Ovary (tissue), 10 donors: ENCODE measurements around the gene TLR1. TPM values are rescaled to one million over a fixed set of nuclear protein-coding genes. Genes with fewer than 3 reads are reported as not detected.

Experiments
- DNase-seq, 5 donors: peaks; one replicate each; pipeline ENCODE4 v3.0.0-alpha.2; 2019 to 2020
- H3K27ac ChIP-seq, 2 donors: fragments of 200-600 bp; one replicate each; pipeline versions ENCODE4 v1.5.1 to v1.8.0; 2019 to 2022
- H3K27me3 ChIP-seq: fragments of 200-600 bp; one replicate; pipeline ENCODE4 v1.8.0; 2022
- H3K36me3 ChIP-seq: fragments of 200-600 bp; sonication (generic); one replicate; pipeline ENCODE4 v1.5.1; 2019
- H3K4me1 ChIP-seq: one replicate; pipeline ENCODE4 v1.8.1; 2013; ENCODE audit warnings: mild to moderate bottlenecking, moderate library complexity; ENCODE audit not compliant: insufficient read depth
- H3K4me3 ChIP-seq: fragments of 200-600 bp; sonication (generic); one replicate; pipeline ENCODE4 v1.5.1; 2017
- H3K9me3 ChIP-seq, 2 donors: fragments of 200-600 bp in 1 of 2; sonication (generic) in 1 of 2; one replicate each; pipeline versions ENCODE4 v1.5.1 to v1.8.1; 2013 to 2019; ENCODE audit warnings: mild to moderate bottlenecking in 1 of 2, moderate library complexity in 1 of 2
- EP300 ChIP-seq: sonication (generic); formaldehyde crosslinking; IDR thresholded peaks from one replicate; pipeline ENCODE4 v1.6.1; 2017; ENCODE audit warnings: antibody characterized with exemption
- POLR2A ChIP-seq: fragments of 450-650 bp; IDR thresholded peaks from one replicate; pipeline ENCODE4 v1.6.1; 2017; ENCODE audit warnings: antibody characterized with exemption, mild to moderate bottlenecking, moderate library complexity
- WGBS, 3 donors: extraction: QIAGEN DNeasy Blood & Tissue Kit in 1 of 3; methylation state at CpG; one replicate each; pipeline versions ENCODE4 v1.1.5 to v1.1.7; 2013 to 2017; 5-methylcytosine and 5-hydroxymethylcytosine counted together
- intact Hi-C, 4 donors: fragments of 100-400 bp; cut with DNase I; formaldehyde crosslinking; loops; one replicate each; pipeline versions ENCODE4 v1.11.0 to v1.15.1; 2022 to 2023
- long read RNA-seq, 3 donors: library from polyadenylated mRNA in 2 of 3; unstranded in 2 of 3; transcript quantifications; one replicate each; pipeline ENCODE4 v2.0.0 and lab custom pipeline, GENCODE V29; 2021 to 2026
- polyA plus RNA-seq, 2 donors: library from polyadenylated mRNA; stranded (reverse); fragments of 200-250 nt in 1 of 2; fragments of 350-450 nt in 1 of 2; fragmentation: Illumina TruSeq in 1 of 2; extraction: RNeasy Lipid Tissue Mini Kit (QIAGEN cat#74804) in 1 of 2; gene quantifications; one replicate each; pipeline ENCODE4 v1.2.3, GENCODE V29; 2013 to 2014
- total RNA-seq, 7 donors: library from RNA; depleted of rRNA in 2 of 7; stranded (reverse); fragments of >200 nt in 2 of 7; fragmentation: NEBNext Ultra II Directional in 3 of 7; extraction: Animal tissue kit (Norgen Biotek cat#: 25700) in 3 of 7; gene quantifications; one replicate each; pipeline versions ENCODE4 v1.1.0 to v1.2.4, GENCODE V29; 2016 to 2023
- TF ChIP-seq, protein P1 (sequence below), 3 donors: fragments of 450-650 bp in 2 of 3; fragments of 200-600 bp in 1 of 3; IDR thresholded peaks; one replicate each; pipeline versions ENCODE4 v1.5.1 to v1.8.0; 2016 to 2022; ENCODE audit warnings: antibody characterized with exemption in 3 of 3, mild to moderate bottlenecking in 1 of 3
- donor health status: DM: no; HTN: no; CAD: no; lungs with moderate emphysema.
- donor health status: DM: no; HTN: no; CAD: no.
- donor health status: Bipolar disorder and iron deficiency.
- donor health status: DM: yes; HTN: yes; CAD: no.
- donor health status: DM: no; HTN: no; CAD: no.
- donor health status: DM: yes; HTN: yes; CAD: no.

TLR1 gene, protein sequence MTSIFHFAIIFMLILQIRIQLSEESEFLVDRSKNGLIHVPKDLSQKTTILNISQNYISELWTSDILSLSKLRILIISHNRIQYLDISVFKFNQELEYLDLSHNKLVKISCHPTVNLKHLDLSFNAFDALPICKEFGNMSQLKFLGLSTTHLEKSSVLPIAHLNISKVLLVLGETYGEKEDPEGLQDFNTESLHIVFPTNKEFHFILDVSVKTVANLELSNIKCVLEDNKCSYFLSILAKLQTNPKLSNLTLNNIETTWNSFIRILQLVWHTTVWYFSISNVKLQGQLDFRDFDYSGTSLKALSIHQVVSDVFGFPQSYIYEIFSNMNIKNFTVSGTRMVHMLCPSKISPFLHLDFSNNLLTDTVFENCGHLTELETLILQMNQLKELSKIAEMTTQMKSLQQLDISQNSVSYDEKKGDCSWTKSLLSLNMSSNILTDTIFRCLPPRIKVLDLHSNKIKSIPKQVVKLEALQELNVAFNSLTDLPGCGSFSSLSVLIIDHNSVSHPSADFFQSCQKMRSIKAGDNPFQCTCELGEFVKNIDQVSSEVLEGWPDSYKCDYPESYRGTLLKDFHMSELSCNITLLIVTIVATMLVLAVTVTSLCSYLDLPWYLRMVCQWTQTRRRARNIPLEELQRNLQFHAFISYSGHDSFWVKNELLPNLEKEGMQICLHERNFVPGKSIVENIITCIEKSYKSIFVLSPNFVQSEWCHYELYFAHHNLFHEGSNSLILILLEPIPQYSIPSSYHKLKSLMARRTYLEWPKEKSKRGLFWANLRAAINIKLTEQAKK
- total RNA-seq (10 to 100 TPM in 4 of 7 donors, 1 to 10 TPM in 3; 7.0 to 24.0 (median 10.1) TPM), polyA plus RNA-seq (10 to 100 TPM in 1 of 2 donors, 1 to 10 TPM in 1; 5.0 to 10.1 TPM)
- long read RNA-seq, donor 1, partial matches to known transcripts: 0 of 4 reads
- long read RNA-seq, donor 1, other reads (novel, unspliced or antisense): 4 of 4 reads
- long read RNA-seq, donor 2: 0 reads
- long read RNA-seq, donor 3, partial matches to known transcripts: 1 of 3 reads
- long read RNA-seq, donor 3, other reads (novel, unspliced or antisense): 2 of 3 reads

DNA sequence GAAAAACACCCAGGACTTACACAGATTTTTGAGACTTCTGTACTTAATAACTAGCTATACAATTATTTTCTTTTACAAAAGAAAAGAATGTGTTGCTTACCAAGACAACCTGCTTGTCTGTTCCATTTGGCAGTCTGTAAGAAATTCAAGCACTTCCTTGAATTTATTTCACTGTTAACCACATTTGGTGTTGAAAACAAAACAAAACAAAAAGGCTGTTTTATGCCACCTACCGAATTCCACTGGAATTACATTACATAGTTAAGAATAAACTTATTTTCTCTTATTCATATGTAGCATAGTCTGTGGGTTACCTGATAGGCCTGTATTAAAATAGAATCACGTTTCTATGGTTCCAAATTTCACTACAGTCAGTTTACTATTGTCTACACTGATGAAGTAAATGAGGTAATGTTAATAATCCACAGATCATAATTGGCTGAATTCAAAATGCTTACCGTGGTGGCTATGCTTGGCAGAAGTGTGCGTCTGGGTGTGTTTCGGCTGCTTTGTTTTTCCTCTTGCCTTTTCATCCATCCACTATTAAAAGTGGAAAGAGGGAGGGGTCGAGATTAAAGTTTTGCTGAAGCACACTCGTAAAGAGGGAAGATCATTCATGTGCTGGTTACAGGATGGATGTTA is at the start of gene TLR1:
TLR1 (minus strand) TSS at position 138 of the 642 bp plus-strand sequence. CDS start 5,960 bp downstream, outside the sequence.
- TF ChIP-seq POLR2A (no peak), EP300 (no peak)
- TF ChIP-seq, protein P1, sequence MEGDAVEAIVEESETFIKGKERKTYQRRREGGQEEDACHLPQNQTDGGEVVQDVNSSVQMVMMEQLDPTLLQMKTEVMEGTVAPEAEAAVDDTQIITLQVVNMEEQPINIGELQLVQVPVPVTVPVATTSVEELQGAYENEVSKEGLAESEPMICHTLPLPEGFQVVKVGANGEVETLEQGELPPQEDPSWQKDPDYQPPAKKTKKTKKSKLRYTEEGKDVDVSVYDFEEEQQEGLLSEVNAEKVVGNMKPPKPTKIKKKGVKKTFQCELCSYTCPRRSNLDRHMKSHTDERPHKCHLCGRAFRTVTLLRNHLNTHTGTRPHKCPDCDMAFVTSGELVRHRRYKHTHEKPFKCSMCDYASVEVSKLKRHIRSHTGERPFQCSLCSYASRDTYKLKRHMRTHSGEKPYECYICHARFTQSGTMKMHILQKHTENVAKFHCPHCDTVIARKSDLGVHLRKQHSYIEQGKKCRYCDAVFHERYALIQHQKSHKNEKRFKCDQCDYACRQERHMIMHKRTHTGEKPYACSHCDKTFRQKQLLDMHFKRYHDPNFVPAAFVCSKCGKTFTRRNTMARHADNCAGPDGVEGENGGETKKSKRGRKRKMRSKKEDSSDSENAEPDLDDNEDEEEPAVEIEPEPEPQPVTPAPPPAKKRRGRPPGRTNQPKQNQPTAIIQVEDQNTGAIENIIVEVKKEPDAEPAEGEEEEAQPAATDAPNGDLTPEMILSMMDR (IDR thresholded peaks at IDR 0.05): peak; percentile 29 to 61 (median 36)
- intact Hi-C loops: no loop called here

DNA sequence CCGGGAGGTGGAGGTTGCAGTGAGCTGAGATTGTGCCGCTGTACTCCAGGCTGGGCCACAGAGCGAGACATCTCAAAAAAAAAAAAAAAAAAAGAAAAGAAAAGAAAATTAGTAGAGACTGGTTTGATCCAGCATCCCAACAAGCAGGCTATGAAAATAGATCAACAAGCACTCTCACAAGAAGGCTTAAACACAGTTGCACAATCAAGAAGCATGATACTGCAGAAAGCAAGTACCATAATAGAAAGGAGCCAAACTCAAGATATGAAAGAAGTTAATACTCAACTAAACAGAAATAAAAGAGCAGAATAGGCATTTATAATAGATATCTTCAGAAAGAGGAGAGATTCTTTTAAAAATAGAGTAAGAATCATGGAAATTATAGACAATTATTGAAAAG is 41.4 kb upstream of the TLR1 start:
- Histone ChIP-seq H3K36me3 (no peaks in the 10 kb centered on the region), H3K27ac (no peak overlapping the region), H3K4me3 (no peak overlapping the region), H3K27me3 (no peaks in the 10 kb centered on the region), H3K9me3 (no peaks in the 10 kb centered on the region), H3K4me1 (no peaks in the 10 kb centered on the region)
- intact Hi-C loops: no loop called here
- no peak for DNase-seq
- 77 to 99% (median 97%) methylated on average over 3 of the region's 3 CpGs for WGBS, 3 donors
- TF ChIP-seq, protein P1 (IDR thresholded peaks at IDR 0.05): no peak
- TF ChIP-seq POLR2A (no peak), EP300 (no peak)

More for the DNA sequence above, at the start of gene TLR1:
- H3K27ac ChIP-seq: peak within 1 kb of the TSS; percentile 26 to 68
- H3K9me3 ChIP-seq: peaks cover 0 to 15% of the 10 kb centered on the region in 2 donors
- no peaks in the 10 kb centered on the region for H3K36me3 ChIP-seq
- H3K27me3 ChIP-seq: no peaks in the 10 kb centered on the region
- DNase-seq: no peak
- H3K4me3 ChIP-seq: peak within 1 kb of the TSS; percentile 37
- peaks cover 4% of the 10 kb centered on the region for H3K4me1 ChIP-seq
- WGBS, 3 donors: 4 to 8% (median 7%) methylated on average over 7 of the region's 7 CpGs

DNA sequence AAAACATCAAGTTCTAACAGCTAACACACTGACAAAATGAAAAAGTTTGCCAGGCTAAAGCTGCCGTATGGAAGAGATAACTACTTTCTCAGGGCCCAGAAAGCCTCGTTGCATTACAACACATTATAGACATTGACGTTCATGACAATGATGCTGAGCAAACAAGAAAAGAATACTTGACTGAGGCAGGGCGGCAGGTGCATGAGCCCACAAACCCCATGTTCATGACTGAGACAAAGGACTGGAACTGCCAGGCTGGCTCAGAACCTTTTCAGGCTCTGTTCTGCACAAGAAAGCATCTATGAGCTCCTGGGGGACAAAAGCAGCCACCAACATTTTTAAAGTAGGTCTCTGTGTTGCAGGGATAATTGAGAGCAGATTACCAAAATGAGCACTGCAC is 38.4 kb upstream of the TLR1 start:
- intact Hi-C loops: no loop called here
- TF ChIP-seq EP300 (no peak), POLR2A (no peak)
- TF ChIP-seq, protein P1 (IDR thresholded peaks at IDR 0.05): no peak
- H3K9me3 ChIP-seq: no peaks in the 10 kb centered on the region
- no peaks in the 10 kb centered on the region for H3K27me3 ChIP-seq
- no peaks in the 10 kb centered on the region for H3K4me1 ChIP-seq
- DNase-seq: no peak
- no peak overlapping the region for H3K4me3 ChIP-seq
- WGBS, 3 donors: 78 to 88% (median 83%) methylated on average over 4 of the region's 4 CpGs
- H3K27ac ChIP-seq: no peak overlapping the region
- H3K36me3 ChIP-seq: no peaks in the 10 kb centered on the region

DNA sequence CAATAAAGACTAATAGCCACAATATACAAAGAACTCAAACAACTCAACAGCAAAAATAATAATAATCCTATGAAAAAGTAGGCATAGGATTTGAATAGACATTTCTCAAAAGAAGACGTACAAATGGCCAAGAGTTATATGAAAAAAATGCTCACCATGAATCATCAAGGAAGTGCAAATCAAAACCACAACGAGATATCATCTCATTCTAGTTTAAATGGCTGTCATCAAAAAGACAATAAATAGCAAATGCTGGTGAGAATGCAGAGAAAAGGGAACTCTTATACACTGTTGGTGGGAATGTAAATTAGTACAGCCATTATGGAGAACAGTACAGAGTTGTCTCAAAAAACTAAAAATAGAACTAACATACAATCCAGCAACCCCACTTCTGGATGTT is 33.3 kb upstream of the TLR1 start:
- no peaks in the 10 kb centered on the region for H3K36me3 ChIP-seq

More for the DNA sequence above, 33.3 kb upstream of the TLR1 start:
- DNase-seq: no peak
- Histone ChIP-seq H3K4me3 (no peak overlapping the region), H3K4me1 (no peaks in the 10 kb centered on the region), H3K9me3 (no peaks in the 10 kb centered on the region), H3K27me3 (no peaks in the 10 kb centered on the region), H3K27ac (no peak overlapping the region)
- TF ChIP-seq, protein P1 (IDR thresholded peaks at IDR 0.05): no peak
- no peak for TF ChIP-seq POLR2A
- no peak for TF ChIP-seq EP300
- intact Hi-C loops: no loop called here
- WGBS, 3 donors: 72 to 79% (median 75%) methylated on average over 2 of the region's 2 CpGs
